H1 (cell line): ENCODE measurements around the gene SLC35B2. TPM values are rescaled to one million over a fixed set of nuclear protein-coding genes. Genes with fewer than 3 reads are reported as not detected.

ENCODE experiments used
- ATF2 ChIP-seq: IDR thresholded peaks from 2 replicates; pipeline ENCODE4 v1.6.1; 2012; ENCODE audit warnings: low read length, inconsistent platforms
- CBX8 ChIP-seq: fragments of 300-800, 300-1000 bp; sonication (generic); IDR thresholded peaks from 2 replicates; pipeline ENCODE4 v1.7.1; 2016; ENCODE audit warnings: low read depth, low read length, borderline replicate concordance
- CHD2 ChIP-seq: IDR thresholded peaks from 2 replicates; pipeline ENCODE4 v1.6.1; 2012; ENCODE audit warnings: low read length, improper control_type of control experiment
- HDAC2 ChIP-seq, 2 experiments: fragments of 300-600 bp in 1 of 2; sonication (generic) in 1 of 2; IDR thresholded peaks; 2 replicates each; pipeline ENCODE4 v1.6.1; 2011 to 2012; ENCODE audit warnings: low read depth in 2 of 2, low read length in 2 of 2, mild to moderate bottlenecking in 2 of 2, moderate library complexity in 2 of 2, borderline replicate concordance in 1 of 2, inconsistent platforms in 1 of 2
- KDM4A ChIP-seq: IDR thresholded peaks from one replicate; pipeline ENCODE4 v1.7.1; 2012; ENCODE audit warnings: low read depth, mild to moderate bottlenecking, moderate library complexity, low read length, inconsistent platforms; ENCODE audit not compliant: severe bottlenecking
- TEAD4 ChIP-seq: IDR thresholded peaks from 2 replicates; pipeline ENCODE4 v1.6.1; 2012; ENCODE audit warnings: low read depth, low read length, inconsistent platforms, mixed read lengths
- polyA plus RNA-seq, 7 experiments: library from polyadenylated mRNA; depleted of rRNA in 3 of 7; stranded (reverse) in 5 of 7; unstranded in 2 of 7; fragments of >200 nt in 5 of 7; fragments of 200-250 nt in 2 of 7; gene quantifications; 1 replicate in 5 of 7; 2 replicates in 1 of 7; 4 replicates in 1 of 7; pipeline versions ENCODE4 v1.2.1 to v1.2.3, GENCODE V29; 2011 to 2013; ENCODE audit warnings: missing spikeins in 2 of 7, mixed read lengths in 2 of 7
- total RNA-seq: library from RNA; stranded (reverse); fragmentation: NEBNext Ultra II Directional; extraction: Animal tissue kit (Norgen Biotek cat#: 25700); gene quantifications from 2 replicates; pipeline ENCODE4 v1.2.1, GENCODE V29; 2021
- TF ChIP-seq, protein P1 (sequence below): fragments of 300-600 bp; sonication (generic); IDR thresholded peaks from 2 replicates; pipeline ENCODE4 v1.7.1; 2012; ENCODE audit warnings: low read length, moderate library complexity, mild to moderate bottlenecking, inconsistent platforms; ENCODE audit not compliant: insufficient replicate concordance

SLC35B2 gene
- total and polyA plus RNA-seq, 2 of the 8 experiments (the other 6 are each of a cell fraction or from before 2014, with no cell fraction given) = 29.5 to 65.0 TPM

- TF ChIP-seq, protein P1, sequence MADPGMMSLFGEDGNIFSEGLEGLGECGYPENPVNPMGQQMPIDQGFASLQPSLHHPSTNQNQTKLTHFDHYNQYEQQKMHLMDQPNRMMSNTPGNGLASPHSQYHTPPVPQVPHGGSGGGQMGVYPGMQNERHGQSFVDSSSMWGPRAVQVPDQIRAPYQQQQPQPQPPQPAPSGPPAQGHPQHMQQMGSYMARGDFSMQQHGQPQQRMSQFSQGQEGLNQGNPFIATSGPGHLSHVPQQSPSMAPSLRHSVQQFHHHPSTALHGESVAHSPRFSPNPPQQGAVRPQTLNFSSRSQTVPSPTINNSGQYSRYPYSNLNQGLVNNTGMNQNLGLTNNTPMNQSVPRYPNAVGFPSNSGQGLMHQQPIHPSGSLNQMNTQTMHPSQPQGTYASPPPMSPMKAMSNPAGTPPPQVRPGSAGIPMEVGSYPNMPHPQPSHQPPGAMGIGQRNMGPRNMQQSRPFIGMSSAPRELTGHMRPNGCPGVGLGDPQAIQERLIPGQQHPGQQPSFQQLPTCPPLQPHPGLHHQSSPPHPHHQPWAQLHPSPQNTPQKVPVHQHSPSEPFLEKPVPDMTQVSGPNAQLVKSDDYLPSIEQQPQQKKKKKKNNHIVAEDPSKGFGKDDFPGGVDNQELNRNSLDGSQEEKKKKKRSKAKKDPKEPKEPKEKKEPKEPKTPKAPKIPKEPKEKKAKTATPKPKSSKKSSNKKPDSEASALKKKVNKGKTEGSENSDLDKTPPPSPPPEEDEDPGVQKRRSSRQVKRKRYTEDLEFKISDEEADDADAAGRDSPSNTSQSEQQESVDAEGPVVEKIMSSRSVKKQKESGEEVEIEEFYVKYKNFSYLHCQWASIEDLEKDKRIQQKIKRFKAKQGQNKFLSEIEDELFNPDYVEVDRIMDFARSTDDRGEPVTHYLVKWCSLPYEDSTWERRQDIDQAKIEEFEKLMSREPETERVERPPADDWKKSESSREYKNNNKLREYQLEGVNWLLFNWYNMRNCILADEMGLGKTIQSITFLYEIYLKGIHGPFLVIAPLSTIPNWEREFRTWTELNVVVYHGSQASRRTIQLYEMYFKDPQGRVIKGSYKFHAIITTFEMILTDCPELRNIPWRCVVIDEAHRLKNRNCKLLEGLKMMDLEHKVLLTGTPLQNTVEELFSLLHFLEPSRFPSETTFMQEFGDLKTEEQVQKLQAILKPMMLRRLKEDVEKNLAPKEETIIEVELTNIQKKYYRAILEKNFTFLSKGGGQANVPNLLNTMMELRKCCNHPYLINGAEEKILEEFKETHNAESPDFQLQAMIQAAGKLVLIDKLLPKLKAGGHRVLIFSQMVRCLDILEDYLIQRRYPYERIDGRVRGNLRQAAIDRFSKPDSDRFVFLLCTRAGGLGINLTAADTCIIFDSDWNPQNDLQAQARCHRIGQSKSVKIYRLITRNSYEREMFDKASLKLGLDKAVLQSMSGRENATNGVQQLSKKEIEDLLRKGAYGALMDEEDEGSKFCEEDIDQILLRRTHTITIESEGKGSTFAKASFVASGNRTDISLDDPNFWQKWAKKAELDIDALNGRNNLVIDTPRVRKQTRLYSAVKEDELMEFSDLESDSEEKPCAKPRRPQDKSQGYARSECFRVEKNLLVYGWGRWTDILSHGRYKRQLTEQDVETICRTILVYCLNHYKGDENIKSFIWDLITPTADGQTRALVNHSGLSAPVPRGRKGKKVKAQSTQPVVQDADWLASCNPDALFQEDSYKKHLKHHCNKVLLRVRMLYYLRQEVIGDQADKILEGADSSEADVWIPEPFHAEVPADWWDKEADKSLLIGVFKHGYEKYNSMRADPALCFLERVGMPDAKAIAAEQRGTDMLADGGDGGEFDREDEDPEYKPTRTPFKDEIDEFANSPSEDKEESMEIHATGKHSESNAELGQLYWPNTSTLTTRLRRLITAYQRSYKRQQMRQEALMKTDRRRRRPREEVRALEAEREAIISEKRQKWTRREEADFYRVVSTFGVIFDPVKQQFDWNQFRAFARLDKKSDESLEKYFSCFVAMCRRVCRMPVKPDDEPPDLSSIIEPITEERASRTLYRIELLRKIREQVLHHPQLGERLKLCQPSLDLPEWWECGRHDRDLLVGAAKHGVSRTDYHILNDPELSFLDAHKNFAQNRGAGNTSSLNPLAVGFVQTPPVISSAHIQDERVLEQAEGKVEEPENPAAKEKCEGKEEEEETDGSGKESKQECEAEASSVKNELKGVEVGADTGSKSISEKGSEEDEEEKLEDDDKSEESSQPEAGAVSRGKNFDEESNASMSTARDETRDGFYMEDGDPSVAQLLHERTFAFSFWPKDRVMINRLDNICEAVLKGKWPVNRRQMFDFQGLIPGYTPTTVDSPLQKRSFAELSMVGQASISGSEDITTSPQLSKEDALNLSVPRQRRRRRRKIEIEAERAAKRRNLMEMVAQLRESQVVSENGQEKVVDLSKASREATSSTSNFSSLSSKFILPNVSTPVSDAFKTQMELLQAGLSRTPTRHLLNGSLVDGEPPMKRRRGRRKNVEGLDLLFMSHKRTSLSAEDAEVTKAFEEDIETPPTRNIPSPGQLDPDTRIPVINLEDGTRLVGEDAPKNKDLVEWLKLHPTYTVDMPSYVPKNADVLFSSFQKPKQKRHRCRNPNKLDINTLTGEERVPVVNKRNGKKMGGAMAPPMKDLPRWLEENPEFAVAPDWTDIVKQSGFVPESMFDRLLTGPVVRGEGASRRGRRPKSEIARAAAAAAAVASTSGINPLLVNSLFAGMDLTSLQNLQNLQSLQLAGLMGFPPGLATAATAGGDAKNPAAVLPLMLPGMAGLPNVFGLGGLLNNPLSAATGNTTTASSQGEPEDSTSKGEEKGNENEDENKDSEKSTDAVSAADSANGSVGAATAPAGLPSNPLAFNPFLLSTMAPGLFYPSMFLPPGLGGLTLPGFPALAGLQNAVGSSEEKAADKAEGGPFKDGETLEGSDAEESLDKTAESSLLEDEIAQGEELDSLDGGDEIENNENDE = no peak
- TF ChIP-seq KDM4A = no peak
- no peak for TF ChIP-seq CHD2
- peak in 1 of 2 experiments; percentile 80; a peak in 1 of 4 replicates for TF ChIP-seq HDAC2 (IDR thresholded peaks at IDR 0.05; ENCODE audit: borderline replicate concordance in 1 of 2, low read depth in 2 of 2, low read length in 2 of 2)
- TF ChIP-seq ATF2 = no peak
- TF ChIP-seq TEAD4 = no peak
- TF ChIP-seq CBX8 = no peak
These were observed 9.7 kb downstream of the SLC35B2 start (continued) for GRCh38 chr6:44247338-44248302.
